ENCODE results near the gene PAPOLG. TPM values are rescaled to one million over a fixed set of nuclear protein-coding genes. Genes with fewer than 3 reads are reported as not detected.

The PAPOLG gene
- total RNA-seq, 2 experiments from 2014 or later, result 21.1 to 23.6 TPM

DNA sequence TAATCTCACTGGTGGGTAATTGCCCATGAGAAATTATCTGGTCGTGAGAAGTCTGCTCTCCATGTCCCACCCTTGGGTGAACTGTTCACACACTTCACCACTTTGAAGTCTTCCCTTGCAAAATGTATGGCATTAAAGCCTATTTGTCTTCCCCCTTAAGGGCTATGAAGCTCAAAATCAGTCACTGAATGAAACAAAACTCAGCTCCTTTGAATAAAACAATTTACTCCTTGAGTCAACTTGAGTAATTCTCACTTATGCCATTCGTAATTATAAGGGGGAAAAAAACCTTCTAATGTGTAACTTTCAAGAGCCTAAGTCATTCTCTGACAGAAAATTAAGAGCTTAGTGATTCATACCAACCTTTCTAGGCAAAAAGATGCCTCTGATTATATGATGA, 76.6 kb downstream of the PAPOLG start:
- H3K27me3 Mint-ChIP-seq, result peaks cover 2% of the 10 kb centered on the region
- no peak for DNase-seq
- ChIA-PET POLR2A (interaction anchor here (0.6 kb wide), 1 partner anchor 223 kb away, joined by 3 read pairs; no protein-coding TSS in a partner anchor), CTCF (interaction anchor here (1.6 kb wide), 1 partner anchor 167 kb away, joined by 4 read pairs; no protein-coding TSS in a partner anchor)
- H3K9me3 Mint-ChIP-seq, result no peaks in the 10 kb centered on the region
- no peak overlapping the region for H3K4me3 Mint-ChIP-seq
- H3K4me1 Mint-ChIP-seq, result no peaks in the 10 kb centered on the region
- no peaks in the 10 kb centered on the region for H3K36me3 Mint-ChIP-seq (ENCODE audit: low read depth)
- H3K27ac Mint-ChIP-seq, result no peak overlapping the region

- Mint-ChIP-seq H3K27ac (no peak overlapping the region), H3K4me3 (no peak overlapping the region), H3K4me1 (no peaks in the 10 kb centered on the region), H3K36me3 (ENCODE audit: low read depth) (no peaks in the 10 kb centered on the region), H3K27me3 (peaks cover 2% of the 10 kb centered on the region), H3K9me3 (no peaks in the 10 kb centered on the region)
- no peak for DNase-seq
- ChIA-PET POLR2A (interaction anchor here (1.4 kb wide), 1 partner anchor 15 kb away, joined by 3 read pairs; no protein-coding TSS in a partner anchor), CTCF (interaction anchor here (0.6 kb wide), 1 partner anchor 169 kb away, joined by 3 read pairs; no protein-coding TSS in a partner anchor)
These were observed 78.2 kb downstream of the PAPOLG start for GRCh38 chr2:60834270-60834717.

- Mint-ChIP-seq H3K27me3 (peaks cover 2% of the 10 kb centered on the region), H3K36me3 (ENCODE audit: low read depth) (no peaks in the 10 kb centered on the region), H3K4me3 (no peak overlapping the region), H3K9me3 (no peaks in the 10 kb centered on the region), H3K4me1 (peaks cover 9% of the 10 kb centered on the region), H3K27ac (no peak overlapping the region)
- ChIA-PET POLR2A (no interaction called here), CTCF (no interaction called here)
- DNase-seq, result no peak
These were observed 80.4 kb downstream of the PAPOLG start for GRCh38 chr2:60836491-60836890.

GRCh38 chr2:60837123-60837522, 81.1 kb downstream of the PAPOLG start:
- Mint-ChIP-seq H3K9me3 (no peaks in the 10 kb centered on the region), H3K4me3 (no peak overlapping the region), H3K27me3 (peaks cover 2% of the 10 kb centered on the region), H3K36me3 (ENCODE audit: low read depth) (no peaks in the 10 kb centered on the region), H3K4me1 (peaks cover 9% of the 10 kb centered on the region), H3K27ac (no peak overlapping the region)
- no peak for DNase-seq
- CTCF ChIA-PET, result no interaction called here
- POLR2A ChIA-PET, result no interaction called here

- Mint-ChIP-seq H3K4me3 (no peak overlapping the region), H3K27ac (no peak overlapping the region), H3K27me3 (peaks cover 2% of the 10 kb centered on the region), H3K9me3 (no peaks in the 10 kb centered on the region), H3K36me3 (ENCODE audit: low read depth) (no peaks in the 10 kb centered on the region), H3K4me1 (peaks cover 9% of the 10 kb centered on the region)
- POLR2A ChIA-PET, result interaction anchor here (0.7 to 1.3 kb wide), 2 partner anchors 17 to 30 kb away, joined by 3 to 4 read pairs; no protein-coding TSS in a partner anchor
- DNase-seq, result no peak
- CTCF ChIA-PET, result interaction anchor here (0.7 kb wide), 1 partner anchor 164 kb away, joined by 3 read pairs; no protein-coding TSS in a partner anchor
These were observed 82.4 kb downstream of the PAPOLG start for GRCh38 chr2:60838481-60838880.

- ChIA-PET POLR2A (interaction anchor here (0.7 to 1.3 kb wide), 2 partner anchors 10 to 29 kb away, joined by 3 to 4 read pairs; no protein-coding TSS in a partner anchor), CTCF (interaction anchor here (0.7 to 1.4 kb wide), 2 partner anchors 159 to 165 kb away, joined by 3 to 4 read pairs; no protein-coding TSS in a partner anchor)
- Mint-ChIP-seq H3K4me1 (peaks cover 9% of the 10 kb centered on the region), H3K36me3 (ENCODE audit: low read depth) (no peaks in the 10 kb centered on the region), H3K27ac (no peak overlapping the region), H3K4me3 (no peak overlapping the region), H3K27me3 (peaks cover 2% of the 10 kb centered on the region), H3K9me3 (no peaks in the 10 kb centered on the region)
- DNase-seq, result no peak
These were observed 83.2 kb downstream of the PAPOLG start for GRCh38 chr2:60839126-60839813.

DNA sequence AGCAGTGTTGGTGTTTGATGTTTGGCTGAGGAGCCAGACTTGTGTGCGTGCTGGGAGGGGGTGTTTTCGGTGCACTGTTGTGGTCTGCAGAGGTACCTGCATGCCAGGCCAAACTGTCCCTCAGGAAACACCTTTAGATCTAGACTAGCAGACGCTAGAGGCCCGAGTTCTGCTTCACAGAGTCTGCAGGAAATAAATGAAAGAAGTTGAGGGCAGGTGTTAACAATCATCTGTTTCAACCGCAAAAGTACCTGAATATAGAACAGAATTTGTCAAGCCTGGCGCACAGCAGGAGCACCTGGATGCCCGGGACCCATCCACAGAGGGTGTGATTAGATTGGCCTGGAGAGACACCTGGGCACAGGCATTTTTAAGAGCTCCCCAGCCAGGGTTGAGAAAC, 84.8 kb downstream of the PAPOLG start:
- no peak for DNase-seq
- Mint-ChIP-seq H3K9me3 (no peaks in the 10 kb centered on the region), H3K36me3 (ENCODE audit: low read depth) (no peaks in the 10 kb centered on the region), H3K27me3 (no peaks in the 10 kb centered on the region), H3K4me1 (peaks cover 9% of the 10 kb centered on the region), H3K27ac (no peak overlapping the region), H3K4me3 (no peak overlapping the region)
- CTCF ChIA-PET, result no interaction called here
- POLR2A ChIA-PET, result no interaction called here

GRCh38 chr2:60843006-60843405, 86.9 kb downstream of the PAPOLG start:
- ChIA-PET CTCF (no interaction called here), POLR2A (no interaction called here)

DNA sequence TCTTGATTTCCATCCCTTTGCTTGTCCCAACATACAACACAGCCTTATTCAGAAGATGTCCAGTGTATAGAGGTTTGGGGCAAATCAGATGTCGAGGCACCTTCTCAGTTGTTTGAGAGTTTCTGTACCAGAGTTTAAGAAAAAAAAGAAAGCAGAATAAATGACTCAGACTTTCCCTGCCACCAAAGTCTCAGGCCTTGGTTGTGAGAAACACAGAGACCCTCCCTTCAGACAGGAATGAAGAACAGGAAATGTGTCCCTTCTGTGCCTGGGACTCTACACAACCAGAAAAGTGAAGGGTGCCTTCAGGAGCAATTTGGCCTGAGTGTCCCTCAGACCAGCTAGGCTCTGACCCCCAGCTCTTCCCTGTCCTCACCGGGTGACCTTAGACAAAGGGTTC, 88.0 kb downstream of the PAPOLG start:
- ChIA-PET POLR2A (no interaction called here), CTCF (no interaction called here)
- Mint-ChIP-seq H3K4me3 (no peak overlapping the region), H3K27me3 (no peaks in the 10 kb centered on the region), H3K4me1 (peaks cover 9% of the 10 kb centered on the region), H3K27ac (no peak overlapping the region), H3K9me3 (no peaks in the 10 kb centered on the region), H3K36me3 (ENCODE audit: low read depth) (no peaks in the 10 kb centered on the region)
- no peak for DNase-seq

More at GRCh38 chr2:60843006-60843405, 86.9 kb downstream of the PAPOLG start:
- H3K4me1 Mint-ChIP-seq, result peaks cover 9% of the 10 kb centered on the region
- H3K4me3 Mint-ChIP-seq, result no peak overlapping the region
- no peak overlapping the region for H3K27ac Mint-ChIP-seq
- H3K27me3 Mint-ChIP-seq, result no peaks in the 10 kb centered on the region
- H3K36me3 Mint-ChIP-seq (ENCODE audit: low read depth), result no peaks in the 10 kb centered on the region
- no peaks in the 10 kb centered on the region for H3K9me3 Mint-ChIP-seq
- DNase-seq, result no peak

DNA sequence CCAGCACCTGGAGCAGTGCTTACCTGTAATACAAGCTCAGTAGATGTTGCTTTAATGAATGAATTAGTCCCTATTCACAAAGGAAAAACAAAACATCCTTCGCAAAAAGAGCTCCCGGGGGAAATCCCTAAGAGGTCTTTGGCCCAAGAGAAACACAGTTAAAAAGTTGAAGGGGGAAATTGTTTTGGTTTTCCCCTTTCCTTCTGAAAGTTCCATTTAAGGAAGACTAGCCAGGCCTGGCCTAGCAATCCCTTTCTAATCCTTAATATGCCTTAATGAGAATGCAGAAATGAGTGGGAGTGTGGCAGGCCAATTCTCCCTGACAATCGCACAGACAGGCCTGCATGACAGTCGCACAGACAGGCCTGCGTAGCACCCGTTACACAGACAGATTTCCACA, 91.8 kb downstream of the PAPOLG start:
- no peaks in the 10 kb centered on the region for H3K9me3 Mint-ChIP-seq
- H3K27ac Mint-ChIP-seq, result no peak overlapping the region
- H3K36me3 Mint-ChIP-seq (ENCODE audit: low read depth), result no peaks in the 10 kb centered on the region
- H3K4me1 Mint-ChIP-seq, result no peaks in the 10 kb centered on the region
- no peaks in the 10 kb centered on the region for H3K27me3 Mint-ChIP-seq
- no peak overlapping the region for H3K4me3 Mint-ChIP-seq
- POLR2A ChIA-PET, result interaction anchor here (1.0 kb wide), 1 partner anchor 28 kb away, joined by 3 read pairs; no protein-coding TSS in a partner anchor
- CTCF ChIA-PET, result no interaction called here
- DNase-seq, result no peak

Other genes with a start within 250 kb of the PAPOLG start
- gene BCL11A, start 202.6 kb upstream of the PAPOLG start, total RNA-seq, result not detected
- gene REL, start 125.3 kb downstream of the PAPOLG start, total RNA-seq, result 10 to 100 TPM; 22.9 to 24.0 TPM

Measured in activated CD4-positive, alpha-beta memory T cell treated with anti-CD3 and anti-CD28 coated beads, Interleukin-2, amount 10 ng/mL, durations not matched to agents 7 days and 5 days (primary cell).